ENCODE results near the gene DUXA. TPM values are rescaled to one million over a fixed set of nuclear protein-coding genes. Genes with fewer than 3 reads are reported as not detected.
"Not testable (repeated sequence)": the region's sequence is repeated elsewhere in the genome, so short reads cannot be mapped to it uniquely, and the experiment has no call there.

DUXA gene
- total RNA-seq, result not detected

DNA sequence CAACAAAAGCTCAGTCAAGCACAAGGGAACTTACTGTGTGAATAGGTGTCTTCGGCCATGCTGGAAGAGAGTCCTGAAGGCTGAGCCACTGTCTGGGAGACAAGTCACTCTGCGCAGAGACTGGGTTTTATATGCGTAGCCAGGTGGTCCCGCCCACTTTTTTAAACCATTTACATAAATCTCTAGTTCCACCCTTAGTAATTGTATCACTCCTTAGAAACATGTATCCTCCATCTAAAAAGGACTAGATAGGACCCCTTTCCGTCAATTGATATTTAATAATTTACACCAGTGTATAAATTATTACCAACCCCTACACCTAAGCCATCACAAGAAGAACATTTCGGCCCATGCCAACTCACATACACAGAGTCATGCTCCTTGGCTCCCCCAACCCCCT, at the start of gene DUXA:
Gene DUXA (minus strand): TSS at position 101 of the 400 bp plus-strand sequence. CDS start 42 bp downstream, at position 59.
- H3K4me1 ChIP-seq, result peaks cover 0 to 6% (median 4%) of the 10 kb centered on the region in 4 donors
- DNase-seq (no peak), ATAC-seq (ENCODE audit: low FRiP score in 2 of 2) (no peak)
- WGBS, 2 donors, result 83 to 86% methylated on average over 6 of the region's 6 CpGs
- H3K36me3 ChIP-seq, result no peaks in the 10 kb centered on the region
- no peak within 1 kb of the TSS for H3K27ac ChIP-seq
- no peak for TF ChIP-seq POLR2A (IDR thresholded peaks at IDR 0.05)
- no peak for TF ChIP-seq CTCF (IDR thresholded peaks at IDR 0.05)
- H3K27me3 ChIP-seq, result no peaks in the 10 kb centered on the region
- peaks cover 0 to 7% (median 0%) of the 10 kb centered on the region in 4 donors for H3K9me3 ChIP-seq
- H3K4me3 ChIP-seq, result no peak within 1 kb of the TSS

DNA sequence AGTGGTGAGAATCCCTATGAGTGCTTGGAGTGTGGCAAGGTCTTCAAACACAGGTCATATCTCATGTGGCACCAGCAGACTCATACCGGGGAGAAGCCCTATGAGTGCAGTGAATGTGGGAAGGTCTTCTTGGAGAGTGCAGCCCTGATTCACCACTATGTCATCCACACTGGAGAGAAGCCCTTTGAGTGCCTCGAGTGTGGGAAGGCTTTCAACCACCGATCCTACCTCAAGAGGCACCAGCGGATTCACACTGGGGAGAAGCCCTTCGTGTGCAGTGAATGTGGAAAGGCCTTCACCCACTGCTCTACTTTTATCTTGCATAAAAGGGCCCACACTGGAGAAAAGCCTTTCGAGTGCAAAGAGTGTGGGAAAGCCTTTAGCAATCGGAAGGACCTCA, 44.8 kb upstream of the DUXA start:
- peaks cover 14 to 53% (median 42%) of the 10 kb centered on the region in 4 donors for H3K9me3 ChIP-seq
- H3K4me1 ChIP-seq, result no peaks in the 10 kb centered on the region
- ATAC-seq (ENCODE audit: low FRiP score in 2 of 2), result no peak
- no peak overlapping the region for H3K27ac ChIP-seq
- TF ChIP-seq POLR2AphosphoS5 (IDR thresholded peaks at IDR 0.05) (no peak), POLR2A (IDR thresholded peaks at IDR 0.05) (no peak), EP300 (IDR thresholded peaks at IDR 0.05) (no peak)
- peaks cover 40 to 95% (median 61%) of the 10 kb centered on the region in 4 donors for H3K36me3 ChIP-seq
- H3K4me3 ChIP-seq, result no peak overlapping the region
- 92 to 98% methylated on average over 6 to 7 of the region's 7 CpGs for WGBS, 2 donors
- no peaks in the 10 kb centered on the region for H3K27me3 ChIP-seq
- DNase-seq, result no peak

- TF ChIP-seq CTCF (IDR thresholded peaks at IDR 0.05), result no peak
- no peak for TF ChIP-seq EP300 (IDR thresholded peaks at IDR 0.05)
- TF ChIP-seq POLR2AphosphoS5 (IDR thresholded peaks at IDR 0.05), result no peak
- no peak for TF ChIP-seq POLR2A (IDR thresholded peaks at IDR 0.05)
- DNase-seq (no peak), ATAC-seq (ENCODE audit: low FRiP score in 2 of 2) (no peak)
- Histone ChIP-seq H3K27ac (no peak overlapping the region), H3K36me3 (peaks cover 45 to 96% (median 71%) of the 10 kb centered on the region in 4 donors), H3K4me3 (no peak overlapping the region), H3K9me3 (peaks cover 14 to 49% (median 40%) of the 10 kb centered on the region in 4 donors), H3K27me3 (no peaks in the 10 kb centered on the region), H3K4me1 (no peaks in the 10 kb centered on the region)
- 93 to 94% methylated on average over 4 of the region's 4 CpGs for WGBS, 2 donors
Measured at GRCh38 chr19:57210381-57210780, 43.1 kb upstream of the DUXA start.

GRCh38 chr19:57202160-57202559, 34.9 kb upstream of the DUXA start:
- ATAC-seq (ENCODE audit: low FRiP score in 2 of 2), result no peak
- no peak overlapping the region for H3K27ac ChIP-seq
- DNase-seq, result no peak
- peaks cover 0 to 8% (median 0%) of the 10 kb centered on the region in 4 donors for H3K4me1 ChIP-seq
- H3K4me3 ChIP-seq, result no peak overlapping the region
- TF ChIP-seq POLR2AphosphoS5 (IDR thresholded peaks at IDR 0.05) (no peak), POLR2A (IDR thresholded peaks at IDR 0.05) (no peak), EP300 (IDR thresholded peaks at IDR 0.05) (no peak), CTCF (IDR thresholded peaks at IDR 0.05) (no peak)
- WGBS, 2 donors, result 90 to 92% methylated on average over 5 of the region's 5 CpGs
- peaks cover 16 to 80% (median 58%) of the 10 kb centered on the region in 4 donors for H3K36me3 ChIP-seq
- no peaks in the 10 kb centered on the region for H3K27me3 ChIP-seq
- peaks cover 0 to 17% (median 15%) of the 10 kb centered on the region in 4 donors for H3K9me3 ChIP-seq

DNA sequence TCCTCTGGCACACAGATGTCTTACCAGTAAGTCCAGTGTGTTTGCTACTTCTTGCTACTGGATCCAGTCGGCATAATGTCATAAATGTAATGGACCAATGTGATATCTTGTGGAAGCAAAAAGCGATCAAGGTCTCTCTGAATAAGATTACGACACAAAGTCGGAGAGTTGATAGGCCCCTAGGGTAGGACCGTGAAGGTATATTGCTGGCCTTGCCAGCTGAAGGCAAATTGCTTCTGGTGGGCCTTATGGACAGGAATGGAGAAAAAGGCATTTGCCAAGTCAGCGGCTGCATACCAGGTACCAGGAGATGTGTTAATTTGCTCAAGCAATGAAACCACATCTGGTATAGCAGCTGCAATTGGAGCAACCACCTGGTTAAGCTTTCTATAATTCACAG, 30.6 kb upstream of the DUXA start:
- H3K27me3 ChIP-seq; H3K27ac ChIP-seq; DNase-seq; ATAC-seq (ENCODE audit: low FRiP score in 2 of 2); H3K4me3 ChIP-seq: not testable (repeated sequence)
- H3K9me3 ChIP-seq, result peaks cover 0 to 14% (median 9%) of the 10 kb centered on the region in 4 donors
- 97 to 98% methylated on average over 6 of the region's 6 CpGs for WGBS, 2 donors
- H3K36me3 ChIP-seq, result peaks cover 30 to 88% (median 69%) of the 10 kb centered on the region in 4 donors
- H3K4me1 ChIP-seq, result peaks cover 8 to 17% (median 10%) of the 10 kb centered on the region in 4 donors

DNA sequence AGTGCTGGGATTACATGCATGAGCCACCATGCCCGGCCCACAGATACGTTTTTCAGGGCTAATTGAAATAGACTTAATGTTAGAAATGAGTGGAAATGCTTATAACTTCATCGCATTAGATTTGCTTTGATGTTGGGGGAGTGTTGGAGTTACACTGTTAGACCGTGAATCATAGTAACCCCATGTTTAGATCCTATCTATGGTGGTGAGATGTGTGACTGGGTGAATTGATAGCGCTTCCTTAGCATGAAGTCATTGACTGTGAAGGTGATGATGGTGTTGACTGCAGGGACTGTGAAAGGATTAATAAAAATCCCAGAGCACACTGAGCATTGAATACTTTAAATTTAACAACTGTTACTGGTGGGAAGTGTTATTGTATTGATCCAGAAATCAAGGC, 25.7 kb upstream of the DUXA start:
- H3K9me3 ChIP-seq, result no peaks in the 10 kb centered on the region
- 84% methylated on average over 5 of the region's 5 CpGs for WGBS, 2 donors
- TF ChIP-seq POLR2A (IDR thresholded peaks at IDR 0.05) (no peak), CTCF (IDR thresholded peaks at IDR 0.05) (no peak), POLR2AphosphoS5 (IDR thresholded peaks at IDR 0.05) (no peak), EP300 (IDR thresholded peaks at IDR 0.05) (no peak)
- DNase-seq, result no peak
- H3K4me1 ChIP-seq, result peaks cover 17 to 28% (median 21%) of the 10 kb centered on the region in 4 donors
- no peaks in the 10 kb centered on the region for H3K27me3 ChIP-seq
- H3K27ac ChIP-seq, result no peak overlapping the region
- no peak for ATAC-seq (ENCODE audit: low FRiP score in 2 of 2)
- H3K4me3 ChIP-seq, result peak overlapping the region in 3 of 4 donors; percentile 81 to 85 (median 81)
- H3K36me3 ChIP-seq, result peaks cover 30 to 47% (median 46%) of the 10 kb centered on the region in 4 donors
